ENCODE results near the gene ANKH. TPM values are rescaled to one million over a fixed set of nuclear protein-coding genes. Genes with fewer than 3 reads are reported as not detected.

ANKH gene
- total and polyA plus RNA-seq, 10 of the 15 experiments (the other 5 are each of a cell fraction or from before 2014, with no cell fraction given) = 2.1 to 43.9 (median 14.4) TPM

GRCh38 chr5:14821100-14821845 lies 50.3 kb downstream of the ANKH start:
- no peak overlapping the region for H2AFZ ChIP-seq (ENCODE audit: control insufficient read depth, low read depth, low read length)
- TF ChIP-seq ZNF592 (IDR thresholded peaks at IDR 0.05) (no peak), BCL11A (IDR thresholded peaks at IDR 0.05; ENCODE audit: low read depth, low read length) (no peak), NFYA (IDR thresholded peaks at IDR 0.05; ENCODE audit: borderline replicate concordance, low read depth, low read length) (no peak), ZBED1 (IDR thresholded peaks at IDR 0.05; ENCODE audit: borderline replicate concordance) (no peak), SIN3A (IDR thresholded peaks at IDR 0.05; ENCODE audit: low read depth, low read length) (no peak), HDAC6 (IDR thresholded peaks at IDR 0.05; ENCODE audit: unreplicated experiment) (no peak), E2F4 (IDR thresholded peaks at IDR 0.05; ENCODE audit: low read depth, low read length) (no peak)
- H3K4me3 ChIP-seq = no peak overlapping the region
- ChIA-PET SMC1A (ENCODE audit: uncharacterized antibody, unreplicated experiment) (interaction anchor here (0.6 to 3.0 kb wide), 7 partner anchors 7 to 708 kb away, joined by 3 to 8 read pairs (median 4); no protein-coding TSS in a partner anchor), POLR2A (interaction anchor here (1.0 kb wide), 1 partner anchor 11 kb away, joined by 3 read pairs; no protein-coding TSS in a partner anchor), RAD21 (ENCODE audit: unreplicated experiment) (no interaction called here), CTCF (interaction anchor here (0.8 to 1.1 kb wide), 2 partner anchors 9 to 11 kb away, joined by 3 to 4 read pairs; no protein-coding TSS in a partner anchor)
- H3K4me2 ChIP-seq (ENCODE audit: control insufficient read depth, insufficient read depth) = no peak overlapping the region
- no peaks in the 10 kb centered on the region for H3K27me3 ChIP-seq (replicated peaks in 1 of 2; ENCODE audit: control insufficient read depth in 2 of 2, insufficient read depth in 2 of 2, low read length in 1 of 2)
- H3K79me2 ChIP-seq (ENCODE audit: control insufficient read depth, insufficient read depth, low read length) = no peaks in the 10 kb centered on the region
- intact Hi-C loops (cut with micrococcal nuclease; ENCODE audit: unreplicated experiment) (no loop called here), in situ Hi-C loops (cut with MboI) (no loop called here)
- H4K20me1 ChIP-seq (ENCODE audit: control insufficient read depth, insufficient read depth) = no peaks in the 10 kb centered on the region
- ATAC-seq = no peak
- no TSS peak for BruUV-seq (replicated peaks)
- no peaks in the 10 kb centered on the region for H3K36me3 ChIP-seq (ENCODE audit: control insufficient read depth in 2 of 2, insufficient read depth in 2 of 2, low read length in 1 of 2)
- no peak overlapping the region for H3K27ac ChIP-seq (ENCODE audit: control insufficient read depth, insufficient read depth)
- H3K9ac ChIP-seq (ENCODE audit: control insufficient read depth, insufficient read depth, low read length) = no peak overlapping the region
- no peak for FAIRE-seq
- WGBS (ENCODE audit: insufficient coverage, insufficient replicate concordance, low lambda C conversion rate, missing lambda C conversion rate) = 95% methylated on average over 9 of the region's 9 CpGs
- no peak for DNase-seq (ENCODE audit: low read depth, low spot score)
- H3K9me3 ChIP-seq (replicated peaks; ENCODE audit: control insufficient read depth, insufficient read depth, low read length) = no peaks in the 10 kb centered on the region
- peaks cover 4% of the 10 kb centered on the region; the same call in 1 of the 2 replicates for H3K4me1 ChIP-seq (ENCODE audit: control insufficient read depth, insufficient read depth, low read length)

Measured in GM12878 (cell line).